ENCODE results near the gene TMEM259.

Gene TMEM259

DNA sequence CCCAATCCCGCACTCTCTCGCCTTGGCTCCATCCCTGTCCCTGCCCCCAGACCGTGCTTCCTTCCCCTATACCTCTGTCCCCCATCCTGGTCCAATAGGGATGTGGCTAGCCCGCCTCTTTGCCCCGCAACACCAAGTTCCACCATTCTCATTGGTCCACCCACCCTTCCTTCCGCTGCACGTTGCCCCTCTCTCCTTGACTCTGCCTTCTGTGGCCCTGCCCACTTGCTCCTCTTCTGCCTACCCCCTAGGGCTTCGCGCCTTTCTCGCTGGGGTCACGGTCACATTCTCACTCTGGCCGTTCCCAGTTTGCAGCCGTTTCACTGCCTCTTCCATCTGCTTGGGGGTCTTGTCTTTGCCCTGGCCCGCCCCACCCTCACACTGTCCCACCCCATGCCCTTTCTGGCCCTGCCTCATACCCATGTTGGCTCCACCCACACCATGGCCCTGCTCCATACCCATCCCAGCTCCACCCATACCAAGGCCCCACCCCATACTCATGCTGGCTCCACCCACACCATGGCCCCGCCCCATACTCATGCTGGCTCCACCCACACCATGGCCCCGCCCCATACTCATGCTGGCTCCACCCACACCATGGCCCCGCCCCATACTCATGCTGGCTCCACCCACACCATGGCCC is 41.6 kb upstream of the TMEM259 start:
- Histone ChIP-seq H3K36me3 (ENCODE audit: insufficient read depth, low read length) (peaks cover 3% of the 10 kb centered on the region; the same call in 1 of the 2 replicates), H3K9me3 (ENCODE audit: control insufficient read depth, insufficient read depth, low read length) (peaks cover 7% of the 10 kb centered on the region), H3K4me1 (ENCODE audit: insufficient read depth, low read length) (peaks cover 7% of the 10 kb centered on the region; the same call in 1 of the 2 replicates), H3K9ac (ENCODE audit: low read depth, low read length) (no peak overlapping the region; the same call in 1 of the 2 replicates)

DNA sequence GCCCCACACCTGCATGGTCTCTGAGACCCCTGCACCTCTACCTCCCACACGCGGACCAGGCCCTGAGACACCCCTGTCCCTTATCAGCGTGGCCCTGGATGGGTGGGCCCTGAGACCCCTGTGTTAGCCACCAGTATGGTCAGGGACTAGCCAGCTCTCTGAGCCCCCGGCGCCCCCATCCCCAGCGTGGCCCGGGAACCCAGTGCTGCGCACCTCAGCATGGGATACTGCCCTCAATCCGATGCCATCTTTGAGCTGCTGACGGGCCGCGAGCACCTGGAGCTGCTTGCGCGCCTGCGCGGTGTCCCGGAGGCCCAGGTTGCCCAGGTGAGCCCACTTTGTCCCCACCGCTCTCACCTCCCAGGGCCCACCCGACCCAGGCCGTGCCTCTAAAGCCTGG is 41.1 kb upstream of the TMEM259 start:
- Histone ChIP-seq H3K9ac (ENCODE audit: low read depth, low read length) (no peak overlapping the region; the same call in 1 of the 2 replicates), H3K36me3 (ENCODE audit: insufficient read depth, low read length) (peaks cover 3% of the 10 kb centered on the region; the same call in 1 of the 2 replicates), H3K9me3 (ENCODE audit: control insufficient read depth, insufficient read depth, low read length) (peaks cover 11% of the 10 kb centered on the region), H3K4me1 (ENCODE audit: insufficient read depth, low read length) (peaks cover 7% of the 10 kb centered on the region; the same call in 1 of the 2 replicates)

DNA sequence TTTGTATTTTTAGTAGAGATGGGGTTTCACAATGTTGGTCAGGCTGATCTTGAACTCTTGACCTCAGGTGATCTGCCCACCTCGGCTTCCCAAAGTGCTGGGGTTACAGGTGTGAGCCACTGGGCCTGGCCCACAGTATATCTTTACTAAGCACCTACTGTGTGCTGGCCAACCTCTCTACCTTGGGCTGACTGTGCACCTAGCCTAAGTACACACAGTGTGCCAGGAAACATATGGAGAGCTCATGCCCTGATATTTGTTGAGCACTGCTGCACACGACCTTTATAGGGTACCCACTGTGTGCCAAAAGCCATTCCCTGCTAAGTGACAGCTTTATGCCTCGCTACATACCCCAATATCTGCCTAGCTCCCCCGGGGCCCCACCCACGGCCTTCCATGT is 39.8 kb upstream of the TMEM259 start:
- peaks cover 2% of the 10 kb centered on the region; the same call in 1 of the 2 replicates for H3K4me1 ChIP-seq (ENCODE audit: insufficient read depth, low read length)
- H3K9me3 ChIP-seq (ENCODE audit: control insufficient read depth, insufficient read depth, low read length), result peaks cover 15% of the 10 kb centered on the region
- H3K9ac ChIP-seq (ENCODE audit: low read depth, low read length), result no peak overlapping the region
- H3K36me3 ChIP-seq (ENCODE audit: insufficient read depth, low read length), result peaks cover 3% of the 10 kb centered on the region; the same call in 1 of the 2 replicates

DNA sequence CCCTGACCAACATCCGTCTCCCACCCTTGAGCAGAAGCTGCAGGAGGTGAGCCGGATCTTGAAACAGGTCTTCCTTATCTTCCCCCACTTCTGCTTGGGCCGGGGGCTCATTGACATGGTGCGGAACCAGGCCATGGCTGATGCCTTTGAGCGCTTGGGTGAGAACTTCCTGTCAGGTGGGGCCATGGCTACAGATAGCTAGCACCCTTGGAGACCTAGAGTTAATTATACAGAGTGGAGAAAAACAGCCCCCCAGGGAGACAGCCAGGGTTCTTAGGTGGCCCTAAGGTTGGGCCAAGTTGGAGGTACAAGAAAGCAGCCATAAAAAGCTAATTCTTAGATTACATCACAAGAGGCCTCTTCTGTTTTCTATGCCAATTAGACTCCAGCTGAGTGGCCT is 37.2 kb upstream of the TMEM259 start:
- Histone ChIP-seq H3K9ac (ENCODE audit: low read depth, low read length) (no peak overlapping the region), H3K4me1 (ENCODE audit: insufficient read depth, low read length) (no peaks in the 10 kb centered on the region), H3K9me3 (ENCODE audit: control insufficient read depth, insufficient read depth, low read length) (peaks cover 15% of the 10 kb centered on the region), H3K36me3 (ENCODE audit: insufficient read depth, low read length) (peaks cover 3% of the 10 kb centered on the region; the same call in 1 of the 2 replicates)

DNA sequence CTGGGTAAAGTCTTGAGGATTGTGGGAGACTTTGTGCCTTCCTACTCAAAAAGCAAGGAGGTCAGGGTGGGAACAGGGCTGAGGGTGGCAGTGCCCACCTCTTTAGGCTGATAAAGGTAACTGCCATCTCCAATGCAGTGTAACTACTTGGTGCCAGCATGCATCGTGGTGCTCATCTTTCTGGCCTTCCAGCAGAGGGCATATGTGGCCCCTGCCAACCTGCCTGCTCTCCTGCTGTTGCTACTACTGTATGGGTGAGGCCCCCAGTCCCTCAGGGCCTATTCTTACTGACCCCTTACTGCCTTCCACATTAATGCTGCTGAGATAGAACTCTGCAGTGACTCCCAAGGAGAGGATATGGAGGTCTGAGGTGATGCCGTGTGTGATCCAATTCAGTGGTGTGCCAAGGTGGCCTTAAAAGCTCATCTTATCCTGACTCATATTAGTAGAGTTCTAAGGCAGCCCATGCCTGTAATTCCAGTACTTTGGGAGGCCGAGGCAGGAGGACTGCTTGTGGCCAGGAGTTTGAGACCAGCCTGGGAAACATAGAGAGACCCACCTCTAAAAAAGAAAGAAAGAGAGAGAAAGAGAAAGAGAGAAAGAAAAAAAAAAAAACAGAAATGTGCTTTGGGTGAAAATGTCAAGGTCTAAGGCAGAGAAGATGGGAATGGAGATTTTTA is 36.4 kb upstream of the TMEM259 start:
- peaks cover 15% of the 10 kb centered on the region for H3K9me3 ChIP-seq (ENCODE audit: control insufficient read depth, insufficient read depth, low read length)
- no peaks in the 10 kb centered on the region for H3K4me1 ChIP-seq (ENCODE audit: insufficient read depth, low read length)
- no peak overlapping the region for H3K9ac ChIP-seq (ENCODE audit: low read depth, low read length)
- H3K36me3 ChIP-seq (ENCODE audit: insufficient read depth, low read length), result peaks cover 3% of the 10 kb centered on the region; the same call in 1 of the 2 replicates

DNA sequence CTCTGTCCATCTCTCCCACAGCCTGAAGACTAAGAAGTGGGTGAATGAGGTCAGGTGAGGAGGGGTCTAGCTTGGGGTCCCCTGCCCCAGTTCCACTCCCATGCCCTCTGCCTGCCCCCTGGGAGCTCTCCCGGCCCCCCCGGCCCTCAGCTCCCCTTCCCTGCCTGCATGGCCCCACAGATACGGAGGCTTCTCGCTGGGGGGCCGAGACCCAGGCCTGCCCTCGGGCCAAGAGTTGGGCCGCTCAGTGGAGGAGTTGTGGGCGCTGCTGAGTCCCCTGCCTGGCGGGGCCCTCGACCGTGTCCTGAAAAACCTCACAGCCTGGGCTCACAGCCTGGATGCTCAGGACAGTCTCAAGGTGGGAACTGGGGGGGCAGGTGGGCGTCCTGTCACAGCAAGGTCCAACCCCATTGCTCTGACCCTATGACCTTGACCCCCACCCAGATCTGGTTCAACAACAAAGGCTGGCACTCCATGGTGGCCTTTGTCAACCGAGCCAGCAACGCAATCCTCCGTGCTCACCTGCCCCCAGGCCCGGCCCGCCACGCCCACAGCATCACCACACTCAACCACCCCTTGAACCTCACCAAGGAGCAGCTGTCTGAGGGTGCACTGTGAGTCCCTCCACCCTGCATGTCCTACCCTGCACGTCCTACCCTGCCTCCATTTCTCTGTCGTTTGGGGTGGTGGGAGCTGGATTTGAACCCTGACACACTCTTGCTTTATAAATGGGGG is 35.1 kb upstream of the TMEM259 start:
- Histone ChIP-seq H3K9ac (ENCODE audit: low read depth, low read length) (no peak overlapping the region), H3K4me1 (ENCODE audit: insufficient read depth, low read length) (no peaks in the 10 kb centered on the region), H3K9me3 (ENCODE audit: control insufficient read depth, insufficient read depth, low read length) (peaks cover 15% of the 10 kb centered on the region), H3K36me3 (ENCODE audit: insufficient read depth, low read length) (peaks cover 3% of the 10 kb centered on the region; the same call in 1 of the 2 replicates)

DNA sequence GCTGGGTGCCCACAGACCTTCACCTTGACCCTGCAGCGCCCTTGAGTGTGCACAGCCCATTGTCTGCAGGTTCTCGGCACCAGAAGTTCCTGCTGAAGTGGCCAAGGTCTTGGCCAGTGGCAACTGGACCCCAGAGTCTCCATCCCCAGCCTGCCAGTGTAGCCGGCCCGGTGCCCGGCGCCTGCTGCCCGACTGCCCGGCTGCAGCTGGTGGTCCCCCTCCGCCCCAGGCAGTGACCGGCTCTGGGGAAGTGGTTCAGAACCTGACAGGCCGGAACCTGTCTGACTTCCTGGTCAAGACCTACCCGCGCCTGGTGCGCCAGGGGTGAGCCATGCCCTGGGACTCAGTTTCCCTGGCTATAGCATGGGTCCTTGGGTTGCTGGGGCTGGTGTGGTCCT is 34.1 kb upstream of the TMEM259 start:
- peaks cover 15% of the 10 kb centered on the region for H3K9me3 ChIP-seq (ENCODE audit: control insufficient read depth, insufficient read depth, low read length)
- H3K4me1 ChIP-seq (ENCODE audit: insufficient read depth, low read length), result no peaks in the 10 kb centered on the region
- H3K9ac ChIP-seq (ENCODE audit: low read depth, low read length), result no peak overlapping the region
- H3K36me3 ChIP-seq (ENCODE audit: insufficient read depth, low read length), result peaks cover 3% of the 10 kb centered on the region; the same call in 1 of the 2 replicates

DNA sequence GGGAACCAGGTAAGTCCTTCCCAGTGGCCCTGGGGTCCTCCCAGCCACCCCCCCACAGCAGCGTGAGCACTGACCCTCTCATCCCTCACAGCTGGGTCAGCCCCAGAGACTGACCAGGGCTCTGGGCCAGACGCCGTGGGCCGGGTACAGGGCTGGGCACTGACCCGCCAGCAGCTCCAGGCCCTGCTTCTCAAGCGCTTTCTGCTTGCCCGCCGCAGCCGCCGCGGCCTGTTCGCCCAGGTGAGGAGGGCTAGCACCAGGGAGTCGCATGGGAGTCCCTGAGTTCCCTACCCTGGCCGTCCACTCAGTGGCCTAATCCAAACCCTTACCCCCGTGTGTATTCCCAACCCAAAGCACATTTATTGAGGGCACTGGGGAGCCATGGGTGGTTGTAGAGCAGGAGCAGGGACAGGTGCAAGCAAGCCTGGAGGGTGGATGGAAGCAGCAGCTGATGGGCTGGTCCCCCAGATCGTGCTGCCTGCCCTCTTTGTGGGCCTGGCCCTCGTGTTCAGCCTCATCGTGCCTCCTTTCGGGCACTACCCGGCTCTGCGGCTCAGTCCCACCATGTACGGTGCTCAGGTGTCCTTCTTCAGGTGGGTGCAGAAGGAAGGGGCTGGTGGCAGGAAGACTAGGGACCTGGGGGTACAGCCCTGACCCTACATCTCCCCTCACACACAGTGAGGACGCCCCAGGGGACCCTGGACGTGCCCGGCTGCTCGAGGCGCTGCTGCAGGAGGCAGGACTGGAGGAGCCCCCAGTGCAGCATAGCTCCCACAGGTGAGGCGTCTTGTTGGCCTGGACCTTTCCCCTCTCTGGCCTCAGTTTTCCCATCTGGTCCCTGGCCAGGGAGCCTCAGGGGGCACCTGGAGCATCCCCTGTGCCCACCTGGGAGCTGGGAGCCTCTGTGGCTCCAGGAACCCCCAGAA is 33.4 kb upstream of the TMEM259 start:
- Histone ChIP-seq H3K9me3 (ENCODE audit: control insufficient read depth, insufficient read depth, low read length) (peaks cover 15% of the 10 kb centered on the region), H3K4me1 (ENCODE audit: insufficient read depth, low read length) (no peaks in the 10 kb centered on the region), H3K36me3 (ENCODE audit: insufficient read depth, low read length) (peaks cover 3% of the 10 kb centered on the region; the same call in 1 of the 2 replicates), H3K9ac (ENCODE audit: low read depth, low read length) (no peak overlapping the region)

DNA sequence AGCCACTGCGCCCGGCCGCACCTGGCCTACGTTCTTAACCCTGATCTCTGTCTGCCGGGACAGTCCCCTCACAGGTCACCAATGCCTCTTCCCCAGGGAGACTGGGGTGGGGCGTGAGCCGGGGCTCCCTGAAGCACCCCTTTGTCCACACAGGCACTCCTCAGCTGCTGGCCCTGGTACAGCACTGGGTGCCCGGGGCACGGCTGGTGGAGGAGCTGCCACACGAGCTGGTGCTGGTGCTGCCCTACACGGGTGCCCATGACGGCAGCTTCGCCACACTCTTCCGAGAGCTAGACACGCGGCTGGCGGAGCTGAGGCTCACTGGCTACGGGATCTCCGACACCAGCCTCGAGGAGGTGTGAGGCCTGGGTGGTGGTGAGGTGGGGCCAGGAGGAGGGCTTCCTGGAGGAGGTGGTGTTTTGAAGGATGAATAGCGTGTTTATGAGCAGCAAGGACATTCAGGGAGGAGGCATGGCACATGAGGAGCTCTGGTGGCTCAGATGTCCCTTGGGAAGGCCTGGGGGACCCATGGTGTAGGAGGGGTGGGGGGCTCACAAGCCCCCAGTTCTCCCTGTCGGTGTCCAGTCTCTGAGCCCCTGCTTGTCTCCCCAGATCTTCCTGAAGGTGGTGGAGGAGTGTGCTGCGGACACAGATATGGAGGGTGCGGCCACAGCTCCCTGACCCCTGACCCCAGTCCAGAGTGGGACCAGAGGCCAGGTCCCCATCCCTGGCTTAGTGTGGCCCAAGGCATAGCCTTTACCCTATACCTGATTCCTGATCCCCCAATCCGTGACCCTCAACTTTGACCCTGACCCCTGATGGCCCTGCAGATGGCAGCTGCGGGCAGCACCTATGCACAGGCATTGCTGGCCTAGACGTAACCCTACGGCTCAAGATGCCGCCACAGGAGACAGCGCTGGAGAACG is 32.5 kb upstream of the TMEM259 start:
- peaks cover 10% of the 10 kb centered on the region for H3K9me3 ChIP-seq (ENCODE audit: control insufficient read depth, insufficient read depth, low read length)
- H3K36me3 ChIP-seq (ENCODE audit: insufficient read depth, low read length), result peaks cover 3% of the 10 kb centered on the region; the same call in 1 of the 2 replicates
- no peaks in the 10 kb centered on the region for H3K4me1 ChIP-seq (ENCODE audit: insufficient read depth, low read length)
- no peak overlapping the region for H3K9ac ChIP-seq (ENCODE audit: low read depth, low read length)

DNA sequence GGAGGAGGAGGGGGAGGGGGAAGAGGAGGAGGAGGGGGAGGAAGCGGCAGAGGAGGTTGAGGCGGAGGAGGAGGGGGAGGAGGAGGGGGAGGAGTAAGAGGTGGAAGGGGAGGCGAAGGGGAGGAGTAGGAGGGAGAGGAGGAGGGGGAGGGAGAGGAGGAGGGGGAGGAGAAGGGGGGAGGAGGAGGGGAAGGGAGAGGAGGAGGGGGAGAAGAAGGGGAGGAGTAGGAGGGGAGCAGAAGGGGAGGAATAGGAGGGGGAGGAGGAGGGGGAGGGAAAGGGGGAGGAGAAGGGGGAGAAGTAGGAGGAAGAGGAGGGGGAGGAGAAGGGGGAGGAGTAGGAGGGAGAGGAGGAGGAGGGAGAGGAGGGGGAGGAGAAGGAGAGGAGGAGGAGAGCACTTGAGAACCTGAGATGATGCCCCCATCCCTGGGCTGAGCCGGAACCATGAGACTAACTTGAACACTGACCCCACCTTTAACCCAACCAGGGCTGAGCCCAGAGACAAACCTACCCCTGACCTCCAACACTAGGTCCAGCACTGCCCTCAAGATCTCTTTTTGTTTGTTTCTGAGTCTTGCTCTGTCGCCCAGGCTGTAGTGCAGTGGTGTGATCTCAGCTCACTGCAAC is 31.5 kb upstream of the TMEM259 start:
- no peaks in the 10 kb centered on the region for H3K4me1 ChIP-seq (ENCODE audit: insufficient read depth, low read length)
- no peak overlapping the region for H3K9ac ChIP-seq (ENCODE audit: low read depth, low read length)
- no peaks in the 10 kb centered on the region; the same call in 1 of the 2 replicates for H3K36me3 ChIP-seq (ENCODE audit: insufficient read depth, low read length)
- peaks cover 8% of the 10 kb centered on the region; the same call in 1 of the 2 replicates for H3K9me3 ChIP-seq (ENCODE audit: control insufficient read depth, insufficient read depth, low read length)

DNA sequence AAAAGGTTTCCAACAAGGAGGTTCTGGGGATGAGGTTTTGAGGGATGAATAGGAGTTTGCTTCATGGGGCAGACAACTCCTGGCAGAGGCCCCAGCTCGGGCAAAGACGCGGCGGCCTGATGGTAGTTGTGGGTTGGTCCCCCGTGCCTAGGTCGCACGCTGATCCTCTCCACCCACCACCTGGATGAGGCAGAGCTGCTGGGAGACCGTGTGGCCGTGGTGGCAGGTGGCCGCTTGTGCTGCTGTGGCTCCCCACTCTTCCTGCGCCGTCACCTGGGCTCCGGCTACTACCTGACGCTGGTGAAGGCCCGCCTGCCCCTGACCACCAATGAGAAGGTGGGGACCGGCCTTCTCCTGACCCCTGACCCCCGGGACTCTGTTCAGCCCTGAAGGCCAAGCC is 30.9 kb upstream of the TMEM259 start:
- H3K4me1 ChIP-seq (ENCODE audit: insufficient read depth, low read length), result no peaks in the 10 kb centered on the region
- H3K9ac ChIP-seq (ENCODE audit: low read depth, low read length), result no peak overlapping the region
- H3K9me3 ChIP-seq (ENCODE audit: control insufficient read depth, insufficient read depth, low read length), result peaks cover 4% of the 10 kb centered on the region; the same call in 1 of the 2 replicates
- H3K36me3 ChIP-seq (ENCODE audit: insufficient read depth, low read length), result no peaks in the 10 kb centered on the region; the same call in 1 of the 2 replicates

DNA sequence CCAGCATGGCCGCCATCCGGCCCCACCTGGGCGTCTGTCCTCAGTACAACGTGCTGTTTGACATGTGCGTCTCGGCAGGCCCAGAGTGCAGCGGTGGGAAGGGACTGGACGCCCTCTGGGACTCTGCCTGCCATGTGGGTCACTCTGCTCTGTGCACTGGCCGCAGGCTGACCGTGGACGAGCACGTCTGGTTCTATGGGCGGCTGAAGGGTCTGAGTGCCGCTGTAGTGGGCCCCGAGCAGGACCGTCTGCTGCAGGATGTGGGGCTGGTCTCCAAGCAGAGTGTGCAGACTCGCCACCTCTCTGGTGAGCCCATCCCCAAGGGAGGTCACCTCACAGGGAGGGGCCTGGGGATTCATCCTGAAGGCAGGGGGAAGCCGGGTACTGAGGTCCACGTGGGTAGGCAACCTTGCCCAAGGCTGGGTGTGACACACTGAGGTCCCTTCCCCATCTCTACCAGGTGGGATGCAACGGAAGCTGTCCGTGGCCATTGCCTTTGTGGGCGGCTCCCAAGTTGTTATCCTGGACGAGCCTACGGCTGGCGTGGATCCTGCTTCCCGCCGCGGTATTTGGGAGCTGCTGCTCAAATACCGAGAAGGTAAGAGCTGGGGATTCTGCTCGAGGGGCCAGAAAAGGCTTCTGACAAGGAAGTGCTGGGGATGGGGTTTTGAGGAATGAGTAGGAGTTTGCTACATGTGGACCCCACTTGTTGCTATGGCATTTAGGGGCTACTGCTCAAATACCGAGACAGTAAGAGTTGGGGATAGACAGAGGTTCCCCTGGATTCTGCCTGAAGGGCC is 30.3 kb upstream of the TMEM259 start:
- Histone ChIP-seq H3K4me1 (ENCODE audit: insufficient read depth, low read length) (no peaks in the 10 kb centered on the region), H3K9me3 (ENCODE audit: control insufficient read depth, insufficient read depth, low read length) (peaks cover 3% of the 10 kb centered on the region; the same call in 1 of the 2 replicates), H3K9ac (ENCODE audit: low read depth, low read length) (no peak overlapping the region), H3K36me3 (ENCODE audit: insufficient read depth, low read length) (no peaks in the 10 kb centered on the region; the same call in 1 of the 2 replicates)

All from ES-I3 (cell line).